Fibroblast of villous mesenchyme (primary cell): ENCODE data around the gene BMP7. TPM values are rescaled to one million over a fixed set of nuclear protein-coding genes. Genes with fewer than 3 reads are reported as not detected.

Experiments used
- DNase-seq: peaks from one replicate; pipeline ENCODE4 v3.0.0-alpha.2; 2010; ENCODE audit warnings: low read depth
- H3K4me3 ChIP-seq: 2 replicates; pipeline ENCODE4 v1.5.1; 2011; ENCODE audit warnings: low read depth, mild to moderate bottlenecking, low read length
- total RNA-seq: library from RNA; depleted of rRNA; stranded (reverse); fragments of >200 nt; gene quantifications from 2 replicates; pipeline ENCODE4 v1.2.3, GENCODE V29; 2012
- TF ChIP-seq, protein P1 (sequence below): IDR thresholded peaks from 2 replicates; pipeline ENCODE4 v1.5.1; 2012; ENCODE audit warnings: low read depth, mild to moderate bottlenecking, low read length; ENCODE audit not compliant: insufficient read depth

Gene BMP7
- total RNA-seq, 1 donor, result not detected

DNA sequence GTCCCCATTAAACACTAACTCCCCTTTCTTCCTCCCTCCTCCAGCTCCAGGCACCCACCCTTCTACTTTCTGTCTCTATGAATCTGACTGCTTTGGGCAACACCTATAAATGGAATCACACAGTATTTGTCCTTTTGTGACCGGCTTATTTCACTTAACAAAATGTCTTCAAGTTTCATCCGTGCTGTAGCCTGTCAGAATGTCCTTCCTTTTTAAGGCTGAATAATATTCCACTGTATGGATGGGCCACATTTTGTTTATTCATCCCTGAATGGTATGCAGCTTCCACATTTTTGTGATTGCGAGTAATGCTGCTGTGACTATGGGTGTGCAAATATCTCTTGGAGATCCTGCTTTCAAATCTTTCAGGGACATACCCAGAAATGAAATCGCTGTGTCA lies 28.4 kb downstream of the BMP7 start:
- no peak overlapping the region for H3K4me3 ChIP-seq
- DNase-seq, result no peak
- TF ChIP-seq, protein P1, sequence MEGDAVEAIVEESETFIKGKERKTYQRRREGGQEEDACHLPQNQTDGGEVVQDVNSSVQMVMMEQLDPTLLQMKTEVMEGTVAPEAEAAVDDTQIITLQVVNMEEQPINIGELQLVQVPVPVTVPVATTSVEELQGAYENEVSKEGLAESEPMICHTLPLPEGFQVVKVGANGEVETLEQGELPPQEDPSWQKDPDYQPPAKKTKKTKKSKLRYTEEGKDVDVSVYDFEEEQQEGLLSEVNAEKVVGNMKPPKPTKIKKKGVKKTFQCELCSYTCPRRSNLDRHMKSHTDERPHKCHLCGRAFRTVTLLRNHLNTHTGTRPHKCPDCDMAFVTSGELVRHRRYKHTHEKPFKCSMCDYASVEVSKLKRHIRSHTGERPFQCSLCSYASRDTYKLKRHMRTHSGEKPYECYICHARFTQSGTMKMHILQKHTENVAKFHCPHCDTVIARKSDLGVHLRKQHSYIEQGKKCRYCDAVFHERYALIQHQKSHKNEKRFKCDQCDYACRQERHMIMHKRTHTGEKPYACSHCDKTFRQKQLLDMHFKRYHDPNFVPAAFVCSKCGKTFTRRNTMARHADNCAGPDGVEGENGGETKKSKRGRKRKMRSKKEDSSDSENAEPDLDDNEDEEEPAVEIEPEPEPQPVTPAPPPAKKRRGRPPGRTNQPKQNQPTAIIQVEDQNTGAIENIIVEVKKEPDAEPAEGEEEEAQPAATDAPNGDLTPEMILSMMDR, result no peak

DNA sequence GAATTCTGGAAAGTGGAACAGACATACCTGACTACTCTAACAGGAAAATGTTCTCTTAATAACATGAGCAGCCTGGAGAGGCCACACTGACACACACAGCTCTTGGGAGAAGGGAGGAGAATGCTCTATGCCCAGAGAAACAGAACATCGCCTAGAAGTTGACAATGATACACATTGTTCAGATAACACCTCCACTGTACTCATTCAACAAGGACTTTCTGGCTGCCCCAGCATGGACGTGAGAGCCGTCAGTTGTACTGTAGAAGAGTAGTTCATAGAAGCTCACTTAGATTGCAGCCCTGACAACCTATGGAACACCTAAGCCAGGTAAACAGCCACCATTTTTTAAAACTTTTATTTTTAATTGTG lies 28.9 kb downstream of the BMP7 start:
- H3K4me3 ChIP-seq, result no peak overlapping the region
- DNase-seq, result no peak
- TF ChIP-seq, protein P1, result no peak

DNA sequence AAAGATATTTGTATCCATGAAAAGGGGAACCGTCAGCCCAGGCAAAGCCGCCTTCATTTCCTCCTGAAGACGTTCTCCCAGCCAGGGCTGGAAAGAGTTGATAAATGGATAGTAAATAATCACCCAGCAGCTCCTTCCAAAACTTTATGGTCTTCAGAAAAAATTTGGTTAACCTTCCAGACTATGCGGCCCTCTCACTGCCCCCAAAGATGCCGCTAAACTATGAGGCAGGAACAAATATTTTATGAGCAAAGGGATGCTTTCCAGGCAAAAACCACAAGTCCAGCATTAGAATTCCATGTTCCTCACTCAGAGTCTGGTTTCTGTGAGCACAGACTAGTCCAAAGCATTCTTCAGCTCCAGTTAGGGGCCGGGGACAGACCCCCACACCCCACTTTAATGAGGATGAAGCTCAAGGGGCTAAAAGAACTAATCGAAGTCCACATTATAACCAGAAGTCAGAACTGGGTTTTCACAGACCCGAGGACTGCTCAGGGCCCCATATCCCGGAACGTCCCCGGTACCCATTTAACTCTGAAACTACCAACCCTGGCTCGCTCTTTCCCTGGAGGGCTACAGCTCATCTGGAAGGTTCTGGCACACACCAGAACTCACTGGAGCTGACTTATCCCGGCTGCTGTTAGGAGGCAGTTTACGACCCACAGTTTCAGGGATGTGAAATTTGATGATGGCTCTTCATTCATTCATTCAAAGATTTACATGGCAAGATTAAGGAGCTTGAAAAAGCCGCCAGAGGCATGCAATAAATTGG lies 29.4 kb downstream of the BMP7 start:
- TF ChIP-seq, protein P1, result no peak
- no peak for DNase-seq
- H3K4me3 ChIP-seq, result no peak overlapping the region

DNA sequence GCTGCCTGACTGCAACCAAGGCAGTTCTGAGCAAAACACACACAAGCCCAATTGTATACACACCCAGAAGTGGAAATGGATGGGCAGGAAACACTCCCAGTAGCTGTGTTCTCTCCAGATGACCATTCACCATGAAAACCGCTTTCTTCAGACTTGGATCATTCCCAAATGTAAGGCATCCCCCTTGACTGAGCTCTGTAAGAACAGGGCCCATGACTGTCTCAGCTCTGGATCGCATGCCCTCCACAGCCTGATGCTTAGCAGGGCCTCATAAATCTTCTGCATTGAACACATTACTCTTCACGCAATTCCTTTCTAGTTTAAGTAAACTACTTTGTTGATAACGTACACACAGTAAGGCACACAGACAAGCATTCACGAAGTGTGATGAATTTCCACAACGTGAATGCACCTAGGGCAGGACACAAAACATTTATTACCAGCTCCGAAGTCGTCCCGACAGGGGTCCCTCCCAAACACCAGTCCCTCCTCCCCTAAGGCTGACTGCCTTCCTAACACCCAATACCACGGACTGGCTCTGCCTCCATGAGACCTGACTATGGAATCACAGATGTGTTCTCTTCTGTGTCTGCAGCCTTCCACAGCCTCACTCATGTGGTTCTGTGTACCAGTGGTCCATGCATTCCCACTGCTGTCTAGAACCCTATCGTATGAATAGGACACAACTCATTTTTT lies 31.7 kb downstream of the BMP7 start:
- DNase-seq, result no peak
- no peak overlapping the region for H3K4me3 ChIP-seq
- TF ChIP-seq, protein P1, result no peak

DNA sequence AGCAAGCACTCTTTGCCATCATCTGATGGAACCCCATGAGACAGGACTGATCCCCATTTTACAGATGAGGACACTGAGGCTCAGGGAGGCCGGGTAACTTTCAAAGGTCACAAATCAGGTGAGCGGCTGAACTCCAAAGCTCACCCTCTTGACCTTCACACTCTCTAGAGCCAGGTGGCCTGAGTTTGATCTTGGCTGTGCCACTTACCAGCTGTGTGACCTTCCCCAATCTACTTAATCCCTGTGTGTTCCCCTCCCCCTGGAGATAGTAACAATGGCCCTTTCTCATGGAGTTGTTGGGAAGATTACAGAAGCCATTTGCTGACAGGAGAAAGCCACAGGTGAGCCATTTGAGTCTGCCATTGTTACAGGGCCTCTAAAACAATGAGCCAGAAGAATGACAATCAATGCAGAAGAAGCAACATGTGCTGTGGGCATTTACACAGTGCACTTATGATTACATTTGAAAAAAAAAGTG lies 34.5 kb downstream of the BMP7 start:
- no peak overlapping the region for H3K4me3 ChIP-seq
- DNase-seq, result no peak
- TF ChIP-seq, protein P1, result no peak

DNA sequence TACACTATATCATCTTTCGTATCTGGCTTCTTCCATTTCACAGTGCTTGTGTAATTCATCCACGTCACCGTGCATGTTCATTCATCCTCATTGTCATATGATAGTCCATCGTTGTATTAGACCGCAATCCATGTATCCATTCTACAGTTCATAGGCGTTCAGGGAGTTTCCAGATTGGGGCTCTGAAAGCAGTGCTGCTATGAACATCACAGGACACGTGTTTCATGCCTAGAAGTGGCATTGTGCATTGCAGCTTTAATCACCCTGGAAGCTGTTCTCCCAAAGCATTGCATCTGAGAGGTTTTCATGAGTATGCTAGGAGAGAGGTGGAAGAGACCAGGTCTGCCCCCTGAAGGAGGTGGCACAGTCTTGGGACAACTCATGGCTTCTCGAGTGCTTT lies 35.3 kb downstream of the BMP7 start:
- DNase-seq, result no peak
- TF ChIP-seq, protein P1, result no peak
- no peak overlapping the region for H3K4me3 ChIP-seq
